Activated T-helper 9 cell treated with anti-CD3 and anti-CD28 coated beads, Interleukin-2, amount 50 U/mL, for 16 hours (primary cell): ENCODE results near the gene ZNF668.
"Not testable (repeated sequence)": the region's sequence is repeated elsewhere in the genome, so short reads cannot be mapped to it uniquely, and the experiment has no call there.

Experiments used
- DNase-seq: peaks from one replicate; pipeline ENCODE4 v3.0.0-alpha.2; 2020; ENCODE audit warnings: low read depth

ZNF668 gene

GRCh38 chr16:31013292-31013691 lies 60.7 kb downstream of the ZNF668 start:
- DNase-seq, result not testable (repeated sequence)

DNA sequence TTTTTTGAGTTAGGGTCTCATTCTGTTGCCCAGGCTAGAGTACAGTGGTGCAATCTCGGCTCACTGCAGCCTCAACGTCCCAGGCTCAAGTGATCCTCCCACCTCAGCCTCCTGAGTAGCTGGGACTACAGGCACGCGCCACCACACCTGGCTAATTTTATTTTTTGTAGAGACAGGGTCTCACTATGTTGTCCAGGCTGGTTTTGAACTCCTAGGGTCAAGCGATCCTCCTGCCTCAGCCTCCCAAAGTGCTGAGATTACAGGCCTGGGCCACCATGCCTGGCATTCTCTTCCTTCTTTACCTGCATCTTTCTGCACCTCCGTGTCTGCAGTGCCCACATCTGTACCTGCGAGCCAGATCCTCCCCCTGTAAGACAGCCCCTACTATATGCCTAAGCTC lies 62.2 kb downstream of the ZNF668 start:
- not testable (repeated sequence) for DNase-seq
